Kidney (tissue), 14 donors: ENCODE results near the gene BCKDHB. TPM values are rescaled to one million over a fixed set of nuclear protein-coding genes. Genes with fewer than 3 reads are reported as not detected.

ENCODE experiments used
- DNase-seq, 5 donors: peaks; one replicate each; pipeline ENCODE4 v3.0.0-alpha.2; 2013 to 2020
- FAIRE-seq: peaks from 2 replicates; lab custom pipeline; 2012; peaks lifted over from hg19 to GRCh38; lab: Jason Lieb, UNC
- H3K27ac ChIP-seq, 2 donors: one replicate each; pipeline ENCODE4 v1.7.0; 2013; ENCODE audit warnings: low read depth in 2 of 2, low read length in 2 of 2, inconsistent platforms in 1 of 2
- H3K27me3 ChIP-seq: one replicate; pipeline ENCODE4 v1.7.1; 2013; ENCODE audit warnings: low read length, inconsistent platforms; ENCODE audit not compliant: control insufficient read depth, insufficient read depth
- H3K36me3 ChIP-seq, 3 donors: one replicate each; pipeline versions ENCODE4 v1.7.0 to v1.7.1; 2013; ENCODE audit warnings: low read length in 3 of 3, control low read depth in 1 of 3, inconsistent platforms in 1 of 3; ENCODE audit not compliant: insufficient read depth in 3 of 3, control insufficient read depth in 2 of 3
- H3K4me1 ChIP-seq, 3 donors: one replicate each; pipeline versions ENCODE4 v1.7.0 to v1.7.1; 2013; ENCODE audit warnings: low read length in 3 of 3, inconsistent platforms in 1 of 3, low read depth in 1 of 3; ENCODE audit not compliant: control insufficient read depth in 2 of 3, insufficient read depth in 2 of 3
- H3K4me3 ChIP-seq, 3 donors: one replicate each; pipeline versions ENCODE4 v1.7.0 to v1.8.1; 2013; ENCODE audit warnings: low read length in 3 of 3, control low read depth in 1 of 3, inconsistent platforms in 1 of 3
- H3K9ac ChIP-seq, 3 donors: one replicate each; pipeline versions ENCODE4 v1.7.0 to v1.7.1; 2013; ENCODE audit warnings: low read length in 3 of 3, control low read depth in 1 of 3, inconsistent platforms in 1 of 3
- H3K9me3 ChIP-seq, 3 donors: one replicate each; pipeline versions ENCODE4 v1.7.0 to v1.7.1; 2013; ENCODE audit warnings: low read length in 3 of 3, control low read depth in 1 of 3, inconsistent platforms in 1 of 3; ENCODE audit not compliant: control insufficient read depth in 2 of 3, insufficient read depth in 1 of 3
- CTCF ChIP-seq: IDR thresholded peaks from 3 replicates; pipeline ENCODE4 v1.5.1; 2012; ENCODE audit warnings: mild to moderate bottlenecking, moderate library complexity, borderline replicate concordance; ENCODE audit not compliant: insufficient read depth; ENCODE audit errors: extremely low read depth
- intact Hi-C: fragments of 100-400 bp; cut with DNase I; formaldehyde crosslinking; loops from one replicate; pipeline ENCODE4 v1.11.1; 2022
- polyA plus RNA-seq: library from polyadenylated mRNA; stranded (reverse); fragments of 350-450 nt; fragmentation: Illumina TruSeq; extraction: RNeasy Lipid Tissue Mini Kit (QIAGEN cat#74804); gene quantifications from one replicate; pipeline ENCODE4 v1.2.3, GENCODE V29; 2014; ENCODE audit warnings: low read depth, low replicate concordance; ENCODE audit not compliant: insufficient read depth
- total RNA-seq: library from RNA; stranded (reverse); fragmentation: NEBNext Ultra II Directional; extraction: Animal tissue kit (Norgen Biotek cat#: 25700); gene quantifications from one replicate; pipeline ENCODE4 v1.2.1, GENCODE V29; 2021
- donor health status: control.
- donor health status: control.
- donor health status: control.
- donor health status: control.
- donor health status: control.
- donor health status: DM: yes; HTN: yes; CAD: no.
- donor health status: Normal renal cell carcinoma (clear cell type).

The BCKDHB gene
- total and polyA plus RNA-seq, 2 donors from 2014 or later, result 21.0 to 22.8 TPM

- TF ChIP-seq CTCF, result no peak
- DNase-seq, result no peak
These were observed 138.6 kb downstream of the BCKDHB start for GRCh38 chr6:80245043-80245442.

GRCh38 chr6:80249897-80250296 lies 143.4 kb downstream of the BCKDHB start:
- Histone ChIP-seq H3K4me3 (no peak overlapping the region), H3K27ac (no peak overlapping the region), H3K4me1 (no peaks in the 10 kb centered on the region), H3K9me3 (no peaks in the 10 kb centered on the region), H3K36me3 (no peaks in the 10 kb centered on the region), H3K9ac (no peak overlapping the region), H3K27me3 (no peaks in the 10 kb centered on the region)
- intact Hi-C loops, result no loop called here
- DNase-seq (no peak), FAIRE-seq (no peak)
- no peak for TF ChIP-seq CTCF

More at GRCh38 chr6:80245043-80245442, 138.6 kb downstream of the BCKDHB start:
- intact Hi-C loops, result no loop called here
- no peaks in the 10 kb centered on the region for H3K9me3 ChIP-seq
- no peak overlapping the region for H3K4me3 ChIP-seq
- H3K4me1 ChIP-seq, result no peaks in the 10 kb centered on the region
- H3K36me3 ChIP-seq, result no peaks in the 10 kb centered on the region
- H3K9ac ChIP-seq, result no peak overlapping the region
- H3K27me3 ChIP-seq, result no peaks in the 10 kb centered on the region
- no peak for FAIRE-seq
- no peak overlapping the region for H3K27ac ChIP-seq

- Histone ChIP-seq H3K36me3 (no peaks in the 10 kb centered on the region), H3K4me1 (no peaks in the 10 kb centered on the region), H3K4me3 (no peak overlapping the region), H3K27me3 (no peaks in the 10 kb centered on the region), H3K27ac (no peak overlapping the region), H3K9me3 (no peaks in the 10 kb centered on the region), H3K9ac (no peak overlapping the region)
- FAIRE-seq, result peak; percentile 13
- DNase-seq, result no peak
- intact Hi-C loops, result no loop called here
- TF ChIP-seq CTCF, result no peak
These were observed 144.0 kb downstream of the BCKDHB start for GRCh38 chr6:80250391-80250997.

- H3K9ac ChIP-seq, result no peak overlapping the region
- no peaks in the 10 kb centered on the region for H3K4me1 ChIP-seq
- H3K36me3 ChIP-seq, result no peaks in the 10 kb centered on the region
- TF ChIP-seq CTCF, result no peak
- no peaks in the 10 kb centered on the region for H3K9me3 ChIP-seq
- H3K27ac ChIP-seq, result no peak overlapping the region
- DNase-seq, result no peak
- intact Hi-C loops, result no loop called here
- no peak for FAIRE-seq
- H3K27me3 ChIP-seq, result no peaks in the 10 kb centered on the region
- H3K4me3 ChIP-seq, result no peak overlapping the region
These were observed 144.8 kb downstream of the BCKDHB start for GRCh38 chr6:80251321-80251720.
